SW 1271 (cell line): Measurements from ENCODE around the gene NUP214.
"Not testable (repeated sequence)": the region's sequence is repeated elsewhere in the genome, so short reads cannot be mapped to it uniquely, and the experiment has no call there.

ENCODE experiments used
- DNase-seq, 2 experiments: peaks; one replicate each; lab custom pipeline; 2025; lab: John Stamatoyannopoulos, UW

The NUP214 gene

GRCh38 chr9:131161585-131161984, 36.2 kb downstream of the NUP214 start:
- no peak for DNase-seq

- DNase-seq, result no peak
Observed at GRCh38 chr9:131162886-131163285, 37.5 kb downstream of the NUP214 start.

- DNase-seq, result no peak
Observed at GRCh38 chr9:131165523-131165922, 40.1 kb downstream of the NUP214 start.

- no peak for DNase-seq
Observed at GRCh38 chr9:131167146-131167692, 41.8 kb downstream of the NUP214 start.

DNA sequence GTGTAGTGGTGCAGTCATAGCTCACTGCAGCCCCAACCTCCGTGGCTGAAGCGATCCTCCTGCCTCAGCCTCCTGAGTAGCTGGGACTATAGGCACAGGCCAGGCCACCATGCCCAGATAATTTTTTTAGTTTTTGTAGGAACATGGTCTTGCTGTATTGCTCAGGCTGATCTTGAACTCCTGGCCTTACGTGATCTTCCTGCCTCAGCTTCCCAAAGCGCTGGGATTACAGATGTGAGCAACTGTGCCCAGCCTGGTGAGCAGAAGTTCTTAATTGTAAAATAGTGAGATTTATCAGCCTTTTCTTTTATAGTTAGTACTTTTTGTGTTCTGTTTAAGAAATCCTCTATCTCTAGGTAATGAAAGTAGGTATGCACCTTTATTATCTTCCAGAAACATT, 42.5 kb downstream of the NUP214 start:
- DNase-seq, result no peak

GRCh38 chr9:131169563-131170240, 44.3 kb downstream of the NUP214 start:
- DNase-seq, result no peak

- DNase-seq, result no peak
Observed at GRCh38 chr9:131173995-131174394, 48.6 kb downstream of the NUP214 start.

DNA sequence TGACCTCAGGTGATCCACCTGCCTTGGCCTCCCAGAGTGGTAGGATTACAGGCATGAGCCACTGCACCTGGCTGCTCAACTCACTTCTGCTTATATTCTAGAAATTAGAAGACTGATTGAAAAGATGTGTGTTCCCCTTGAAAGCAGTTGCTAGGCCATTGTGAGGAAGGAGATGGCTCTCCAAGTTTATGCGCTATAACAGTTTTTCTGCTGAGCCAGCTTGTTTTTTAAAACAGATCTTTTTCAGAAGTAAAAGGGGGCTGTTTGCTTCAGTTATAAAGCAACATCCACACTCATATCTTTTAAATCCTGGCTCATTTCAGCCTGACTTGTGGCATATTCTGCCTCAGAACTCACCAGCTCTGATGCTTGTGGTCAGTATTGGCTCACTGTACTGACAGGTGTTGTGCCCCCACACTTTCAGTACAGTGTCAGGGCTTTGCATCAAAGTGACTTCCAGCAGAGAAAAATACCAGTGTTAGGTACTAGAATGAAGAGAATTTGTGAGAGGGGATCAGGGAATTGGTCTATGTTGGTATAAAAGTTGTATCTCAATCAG, 49.4 kb downstream of the NUP214 start:
- DNase-seq, result no peak

- DNase-seq, result no peak
Observed at GRCh38 chr9:131177898-131178297, 52.5 kb downstream of the NUP214 start.

DNA sequence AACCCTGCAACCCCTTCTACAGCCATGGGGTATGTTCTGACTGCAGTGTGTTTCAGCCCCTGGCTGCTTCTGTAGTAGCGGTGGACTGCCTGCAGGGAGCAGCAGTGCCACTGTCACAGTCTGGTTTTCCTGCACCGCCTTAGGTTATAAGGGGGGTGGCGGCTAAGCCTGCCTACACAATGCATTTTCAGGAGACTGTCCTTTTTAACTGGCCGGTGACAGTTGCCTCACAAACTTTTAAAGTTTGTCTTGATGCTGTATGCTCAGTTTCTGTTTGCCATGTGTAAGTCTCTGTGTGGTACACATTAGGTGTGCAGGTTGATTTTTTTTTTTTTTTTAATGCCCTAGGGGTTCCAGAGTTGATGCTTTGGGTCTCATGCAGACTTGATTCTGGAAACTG, 53.0 kb downstream of the NUP214 start:
- DNase-seq, result peak in 1 of 2 experiments; percentile 68

GRCh38 chr9:131178926-131179325, 53.5 kb downstream of the NUP214 start:
- DNase-seq, result no peak

DNA sequence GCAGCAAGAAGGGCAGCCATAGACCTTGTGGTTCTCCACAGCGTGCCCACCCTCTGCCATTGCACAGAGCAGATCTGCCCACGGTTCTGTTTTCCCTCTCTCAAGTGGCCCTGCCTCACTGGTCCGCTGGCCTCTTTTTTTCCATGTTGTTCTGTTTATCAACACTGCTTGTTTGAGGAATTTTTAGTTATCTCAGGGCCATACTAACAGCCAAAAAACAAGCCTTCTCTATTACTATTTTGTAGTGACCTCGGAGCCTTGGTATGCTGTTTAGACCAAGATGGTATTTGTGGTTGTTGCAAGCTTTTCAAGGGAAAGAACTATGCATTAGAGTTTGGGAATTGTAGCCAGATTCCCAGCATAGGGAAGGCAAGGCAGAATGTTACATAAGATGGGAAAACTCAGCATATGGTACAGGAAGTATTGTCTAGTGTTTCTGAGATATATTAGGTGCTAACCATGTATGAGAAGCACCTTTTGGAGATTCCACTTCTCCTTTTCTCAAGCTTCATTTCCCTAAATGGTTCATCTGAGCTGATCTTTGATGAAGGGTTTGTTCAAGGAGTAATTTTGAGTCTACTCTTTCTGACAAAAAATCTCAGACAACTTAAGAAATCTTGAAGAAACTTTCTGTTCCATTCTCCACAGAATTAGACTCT, 54.3 kb downstream of the NUP214 start:
- peak in 1 of 2 experiments; percentile 18 for DNase-seq

DNA sequence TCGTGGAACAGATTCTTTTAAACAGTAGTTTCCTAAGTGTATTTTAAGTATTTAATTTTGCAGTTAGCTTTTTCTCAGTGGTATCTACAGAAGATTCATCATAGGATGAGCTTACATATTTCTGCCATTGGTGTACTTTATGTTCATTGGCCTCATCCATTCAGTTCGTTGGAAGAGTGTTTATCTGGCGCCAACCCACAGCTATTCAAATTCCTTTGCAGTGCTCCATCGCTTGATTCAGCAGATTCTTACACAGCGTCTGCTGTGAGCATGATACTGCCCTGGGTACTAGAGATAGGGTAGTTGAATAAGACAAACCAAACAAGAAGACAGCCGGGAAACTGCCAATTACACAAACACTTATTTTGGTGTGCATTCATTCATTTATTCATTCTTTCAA, 55.1 kb downstream of the NUP214 start:
- DNase-seq, result no peak

GRCh38 chr9:131181091-131181681, 55.8 kb downstream of the NUP214 start:
- DNase-seq, result no peak

DNA sequence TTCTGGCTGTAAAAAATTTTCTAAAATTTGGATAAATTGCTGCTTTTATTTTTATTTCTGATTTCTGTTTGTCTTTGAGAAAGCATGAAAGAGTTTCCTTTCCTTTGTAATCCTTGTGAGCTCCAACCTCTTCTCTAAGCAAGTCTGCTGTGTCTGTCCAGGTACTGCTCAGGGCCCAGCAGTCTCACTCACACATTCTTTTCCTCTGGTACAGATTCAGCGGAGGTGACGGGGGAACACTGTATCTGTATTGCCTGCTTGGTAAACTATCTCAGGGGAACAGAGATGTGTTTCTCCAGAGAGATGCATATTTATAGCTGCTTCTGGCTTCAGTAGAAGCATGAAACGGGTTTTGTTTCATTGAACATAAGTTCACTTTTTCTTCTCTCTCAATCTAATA, 60.5 kb downstream of the NUP214 start:
- DNase-seq, result no peak

GRCh38 chr9:131186622-131187021, 61.2 kb downstream of the NUP214 start:
- DNase-seq, result no peak

DNA sequence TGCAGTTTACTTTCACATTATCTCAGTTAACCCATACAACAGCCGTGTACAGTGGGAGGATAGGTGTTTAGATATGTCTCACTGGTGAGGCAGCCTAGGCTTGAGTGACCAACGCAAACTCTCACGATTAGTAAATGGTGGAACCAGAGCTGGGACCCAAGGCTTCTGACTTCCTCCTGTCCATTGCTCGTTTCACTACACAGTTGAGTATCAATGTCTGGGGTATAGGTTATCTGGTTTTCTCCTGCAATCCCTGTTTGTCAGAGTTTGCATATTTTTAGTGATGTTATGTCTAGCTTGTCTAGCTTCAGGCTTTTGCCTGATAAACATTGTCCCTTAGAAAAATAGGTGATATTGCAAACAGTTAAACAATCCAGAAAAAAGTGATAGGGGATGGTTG, 62.6 kb downstream of the NUP214 start:
- DNase-seq, result no peak

- DNase-seq, result no peak
Observed at GRCh38 chr9:131188976-131189375, 63.6 kb downstream of the NUP214 start.

GRCh38 chr9:131190191-131190590, 64.8 kb downstream of the NUP214 start:
- DNase-seq, result no peak

- DNase-seq, result not testable (repeated sequence)
Observed at GRCh38 chr9:131191032-131191431, 65.6 kb downstream of the NUP214 start.

DNA sequence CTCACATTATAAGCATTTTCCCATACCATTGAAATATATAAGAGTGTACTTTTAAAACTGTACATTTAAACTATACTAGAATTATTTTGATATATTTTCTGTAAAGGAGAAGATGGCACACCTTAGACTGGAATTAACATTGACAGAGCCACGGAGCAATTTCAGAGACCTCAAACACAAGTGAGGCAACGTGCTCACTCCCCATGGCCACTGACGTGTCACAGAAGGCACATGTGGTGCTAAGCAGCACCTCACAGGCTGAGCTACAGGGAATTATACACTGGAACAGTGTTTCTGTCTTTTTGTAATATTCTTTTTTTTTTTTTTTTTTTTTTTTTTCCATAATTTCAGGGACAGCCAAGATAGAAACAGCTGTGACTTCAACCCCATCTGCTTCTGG, 66.5 kb downstream of the NUP214 start:
- DNase-seq, result no peak

GRCh38 chr9:131193051-131193450, 67.7 kb downstream of the NUP214 start:
- DNase-seq, result no peak

DNA sequence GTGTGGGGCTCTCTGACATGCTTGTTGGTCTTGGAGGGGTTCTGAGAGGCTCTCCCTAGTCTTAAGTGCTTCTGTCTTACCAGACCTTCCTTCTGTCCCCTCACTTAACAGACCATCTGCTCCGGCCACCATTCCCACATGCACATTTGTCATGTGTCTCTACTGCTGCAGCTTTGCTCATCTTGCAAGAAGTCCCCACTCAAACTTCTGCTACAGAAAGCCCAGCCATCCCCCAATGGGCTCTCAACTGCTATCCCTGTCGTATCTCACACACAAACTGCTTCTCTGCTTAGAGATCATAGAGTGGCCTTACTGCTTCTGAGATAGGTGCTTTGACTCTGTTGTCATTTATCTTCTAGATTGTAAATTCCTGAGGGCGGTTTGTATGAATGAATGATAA, 69.4 kb downstream of the NUP214 start:
- DNase-seq, result no peak
